ENCODE results near the gene MYL6.

The MYL6 gene

GRCh38 chr12:56157201-56158028, 744 bp upstream of the MYL6 start:
- DNase-seq = no peak

GRCh38 chr12:56158926-56159461, 835 bp downstream of the MYL6 start:
- DNase-seq = no peak

- no peak for DNase-seq
Observed at GRCh38 chr12:56159482-56160192, 1.5 kb downstream of the MYL6 start.

DNA sequence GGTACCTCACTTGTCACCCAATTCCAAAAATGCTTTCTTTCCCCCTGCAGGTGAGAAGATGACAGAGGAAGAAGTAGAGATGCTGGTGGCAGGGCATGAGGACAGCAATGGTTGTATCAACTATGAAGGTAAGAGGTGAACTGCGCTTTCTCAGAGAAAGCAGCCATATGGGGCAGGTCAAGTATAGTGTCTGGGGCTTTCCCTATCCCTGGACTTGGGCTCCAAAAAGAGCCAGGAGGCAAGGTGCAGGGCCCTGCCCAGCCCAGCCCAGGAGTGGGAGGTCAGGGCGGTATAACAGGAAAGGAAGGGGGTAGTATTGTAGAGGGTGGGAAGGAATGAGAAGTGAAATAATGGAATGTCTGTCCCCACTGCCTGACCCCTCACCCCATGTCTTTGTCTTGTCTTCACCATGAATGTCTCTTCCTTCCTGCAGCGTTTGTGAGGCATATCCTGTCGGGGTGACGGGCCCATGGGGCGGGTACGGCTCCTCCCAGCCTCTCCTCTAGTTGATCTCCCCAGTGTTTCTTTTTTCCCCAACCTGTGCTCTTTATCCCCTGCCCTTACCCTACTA, 2.1 kb downstream of the MYL6 start:
- DNase-seq = no peak

DNA sequence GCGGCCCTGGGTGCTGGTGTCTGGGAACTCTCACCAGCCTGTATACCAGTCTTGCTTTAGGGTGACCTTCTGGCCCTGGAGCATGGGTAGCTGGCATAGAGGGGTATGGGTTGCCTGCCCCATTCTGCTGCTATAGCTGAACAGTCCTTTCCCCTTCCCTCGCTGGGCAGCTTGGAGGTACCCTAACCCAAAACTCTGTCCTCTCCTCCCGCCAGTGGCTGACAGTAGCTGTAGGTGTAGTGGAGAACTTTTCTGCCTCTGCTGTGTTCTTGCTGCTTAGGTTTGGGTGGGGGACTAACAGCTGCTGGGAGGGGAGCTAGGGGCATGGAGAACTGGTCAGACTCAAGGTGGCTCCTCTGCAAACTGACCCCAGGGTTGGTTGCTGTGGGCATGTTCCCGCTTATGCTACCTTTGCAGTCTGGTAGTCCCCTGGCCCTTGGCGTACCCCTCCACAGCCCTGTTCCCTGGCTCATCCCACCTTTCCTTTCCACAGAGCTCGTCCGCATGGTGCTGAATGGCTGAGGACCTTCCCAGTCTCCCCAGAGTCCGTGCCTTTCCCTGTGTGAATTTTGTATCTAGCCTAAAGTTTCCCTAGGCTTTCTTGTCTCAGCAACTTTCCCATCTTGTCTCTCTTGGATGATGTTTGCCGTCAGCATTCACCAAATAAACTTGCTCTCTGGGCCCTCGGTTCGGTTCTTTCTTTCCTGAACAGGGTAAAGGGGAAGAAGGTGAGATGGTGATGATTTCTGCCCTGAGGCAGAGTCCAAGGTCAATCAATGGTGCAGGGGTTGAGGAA, 2.9 kb downstream of the MYL6 start:
- DNase-seq = no peak

DNA sequence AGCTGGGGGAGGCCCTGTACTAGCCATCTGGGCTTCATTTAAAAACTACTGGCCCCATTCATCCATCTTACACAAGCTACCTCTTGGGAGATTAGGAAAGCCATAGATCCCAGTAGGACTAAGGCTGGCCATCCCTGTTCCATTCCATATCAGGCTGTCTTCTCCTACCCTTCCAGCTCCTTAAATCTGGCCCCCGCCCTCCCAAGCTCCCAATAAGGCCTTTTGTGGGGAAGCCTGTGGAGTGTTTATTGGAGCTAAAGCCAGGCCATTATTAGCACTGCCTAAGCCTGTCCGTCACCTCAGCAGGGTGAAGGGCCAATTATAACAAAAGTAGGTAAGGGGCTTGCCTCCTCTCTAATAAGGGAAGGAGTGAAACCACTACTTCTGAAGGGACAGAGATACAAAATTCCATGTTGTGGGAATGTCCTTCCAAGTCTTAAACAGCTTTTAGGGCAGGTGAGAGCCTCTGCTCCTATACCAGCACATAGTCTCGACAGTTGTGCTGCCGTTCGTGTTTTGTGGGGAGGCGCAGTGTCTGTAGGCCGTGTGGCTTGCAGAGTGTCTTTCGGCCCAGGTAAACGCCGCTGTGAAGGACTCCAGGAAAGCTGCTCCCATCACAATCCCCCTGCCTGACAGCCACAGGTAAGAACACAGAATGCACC, 3.7 kb downstream of the MYL6 start:
- no peak for DNase-seq

- DNase-seq = no peak
Observed at GRCh38 chr12:56162468-56163290, 4.5 kb downstream of the MYL6 start.

- no peak for DNase-seq
Observed at GRCh38 chr12:56163533-56164344, 5.6 kb downstream of the MYL6 start.

GRCh38 chr12:56164345-56164729, 6.2 kb downstream of the MYL6 start:
- no peak for DNase-seq

GRCh38 chr12:56165369-56165768, 7.2 kb downstream of the MYL6 start:
- DNase-seq = no peak

DNA sequence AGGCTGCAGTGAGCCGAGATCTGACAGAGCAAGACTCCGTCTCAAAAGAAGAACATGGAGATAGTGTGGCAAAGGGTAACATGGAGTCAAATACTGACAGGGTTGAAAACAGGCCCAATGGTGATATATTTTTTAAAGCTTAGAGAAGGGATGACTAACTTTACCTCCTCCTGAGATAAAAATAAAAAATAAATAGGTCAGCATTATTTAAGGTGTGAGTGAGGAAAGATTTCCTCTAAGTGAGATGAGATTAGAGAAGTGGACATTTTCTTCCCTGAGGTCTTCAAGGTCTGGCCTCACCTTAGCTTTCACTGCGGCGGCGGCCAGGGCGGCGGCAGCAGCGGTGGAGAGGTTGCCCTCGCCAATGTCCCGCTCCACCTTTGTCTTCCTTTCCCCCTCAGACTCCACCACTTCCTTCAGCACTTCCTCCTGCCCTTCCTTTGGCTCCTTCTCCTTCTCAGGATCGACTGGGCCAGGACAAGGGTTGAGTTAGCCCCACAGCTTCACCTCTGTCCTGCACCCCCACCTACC, 11.1 kb downstream of the MYL6 start:
- DNase-seq = no peak

DNA sequence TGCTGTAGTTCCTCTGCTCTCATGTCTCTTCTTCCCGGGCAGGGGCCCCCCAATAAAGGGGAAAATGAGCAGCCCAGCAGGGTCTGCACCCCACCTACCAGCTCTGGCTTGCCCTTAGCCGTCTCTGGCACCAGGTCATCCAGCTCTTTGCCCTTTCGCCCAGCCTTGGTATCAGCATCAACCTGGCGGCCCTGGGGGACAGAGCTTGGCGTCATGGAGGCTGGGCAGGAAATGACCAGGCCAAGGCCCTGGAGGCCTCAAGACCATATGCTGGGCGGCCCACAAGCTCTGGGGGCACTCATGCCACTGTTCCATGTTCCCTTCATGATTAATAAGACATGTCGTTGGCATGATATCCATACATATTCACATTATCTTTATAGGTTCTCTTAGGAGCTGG, 14.7 kb downstream of the MYL6 start:
- DNase-seq = no peak

DNA sequence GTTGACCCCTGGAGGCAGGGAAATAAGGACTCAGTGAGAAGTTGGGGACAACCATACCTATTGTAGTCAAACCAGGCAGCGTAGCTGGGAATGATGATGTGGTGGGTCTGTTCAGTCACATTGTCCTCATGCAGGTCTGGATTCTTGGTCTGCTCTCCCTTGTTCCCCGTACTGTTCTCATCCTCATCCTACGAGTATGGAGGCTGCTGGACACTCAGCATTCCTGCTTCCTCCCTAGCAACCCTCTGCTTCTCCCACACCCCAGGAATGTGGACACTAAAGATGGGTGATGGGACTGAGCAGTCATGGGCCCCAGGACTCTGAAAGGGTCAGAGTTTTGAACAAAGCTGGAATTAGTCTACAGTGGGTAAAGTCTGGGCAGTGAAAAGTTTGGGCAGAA, 20.2 kb downstream of the MYL6 start:
- no peak for DNase-seq

DNA sequence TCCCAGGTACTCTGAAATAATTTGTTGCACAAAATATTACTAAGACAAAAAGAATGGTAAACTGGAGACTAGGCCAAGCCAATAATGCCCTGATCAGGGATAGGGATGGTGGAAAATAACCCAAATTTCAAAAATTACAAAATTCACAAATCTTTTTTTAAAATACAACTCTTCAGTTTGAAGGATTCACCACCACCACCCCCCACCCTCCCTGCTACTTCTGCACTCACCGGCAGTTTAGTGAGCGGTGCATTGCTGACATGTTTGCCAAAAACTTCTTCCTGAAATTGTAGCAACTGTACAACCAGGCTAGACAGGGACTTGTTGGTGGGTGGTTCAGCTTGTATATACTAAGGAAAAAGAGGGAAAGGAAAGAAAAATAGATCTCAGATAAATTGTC, 28.8 kb downstream of the MYL6 start:
- DNase-seq = no peak

- DNase-seq = no peak
Observed at GRCh38 chr12:56188131-56188777, 30.1 kb downstream of the MYL6 start.

DNA sequence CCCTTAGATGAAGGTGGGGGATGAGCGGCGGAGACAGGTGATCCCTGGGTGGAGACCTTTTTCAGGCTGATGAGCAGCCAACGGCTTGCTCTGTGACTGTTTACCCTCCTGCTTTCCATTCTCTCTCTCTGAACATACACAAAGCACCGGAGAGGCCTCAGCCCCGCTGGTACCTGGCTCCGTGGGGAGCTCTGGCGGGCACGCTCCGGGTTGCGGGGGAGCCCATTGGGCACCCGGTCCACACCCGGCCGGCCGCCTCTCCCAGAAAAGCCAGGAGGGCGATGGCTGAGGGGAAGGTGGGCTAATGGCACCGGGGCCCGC, 30.6 kb downstream of the MYL6 start:
- DNase-seq = no peak

GRCh38 chr12:56189099-56189917, 31.1 kb downstream of the MYL6 start, which contains the start of gene SMARCC2:
TSS of gene SMARCC2 (minus strand) at chr12:56189483. CDS start at chr12:56189461, 22 bp downstream.
- DNase-seq = peak; percentile 70

- DNase-seq = peak; percentile 62
Observed at GRCh38 chr12:56189918-56190694, 31.9 kb downstream of the MYL6 start.

All from NCI-H1048 (cell line).